ENCODE measurements around the gene GLCE.
"Not testable (repeated sequence)": the region's sequence is repeated elsewhere in the genome, so short reads cannot be mapped to it uniquely, and the experiment has no call there.

GLCE gene

DNA sequence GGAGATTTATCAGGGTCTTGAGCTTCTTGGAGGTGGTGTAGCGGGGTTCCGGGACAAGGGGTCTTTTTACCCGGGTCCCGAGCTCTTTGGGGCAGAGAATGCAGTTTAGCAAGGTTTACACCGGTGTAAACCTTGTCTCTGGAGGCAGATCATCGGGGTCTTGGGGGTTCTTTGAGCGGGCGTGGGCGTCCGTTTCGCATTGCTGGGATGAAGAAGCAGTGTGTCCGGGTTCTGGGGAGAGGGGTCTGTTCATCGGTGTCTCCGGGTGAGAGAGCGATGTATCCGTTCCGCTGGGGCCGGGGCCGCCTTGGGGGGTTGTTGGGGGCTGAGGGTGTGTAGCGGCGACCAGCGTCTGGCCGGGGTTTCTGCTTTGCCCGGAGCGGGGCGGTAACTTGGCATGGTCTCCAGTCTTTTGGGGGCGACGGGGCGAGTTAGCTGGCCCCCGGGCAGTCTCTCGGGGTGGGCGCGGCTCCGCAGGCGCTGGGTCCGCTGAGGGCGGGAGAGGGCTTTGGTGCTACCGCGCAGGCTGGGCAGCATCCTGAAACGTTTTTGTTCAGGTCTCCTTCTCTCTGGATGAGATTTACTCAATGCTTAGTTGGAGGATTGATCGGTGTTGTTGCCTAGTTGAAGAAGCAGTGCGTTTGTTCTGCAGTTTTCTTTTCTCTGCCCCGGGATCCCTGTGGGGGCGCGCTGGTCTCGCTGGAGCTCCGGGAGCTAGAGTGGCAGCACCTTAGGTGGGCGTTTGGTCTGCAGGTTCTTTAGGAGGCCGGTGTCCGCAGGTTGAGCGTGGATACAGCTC lies 843 bp downstream of the GLCE start:
- peak; percentile 35 for DNase-seq

DNA sequence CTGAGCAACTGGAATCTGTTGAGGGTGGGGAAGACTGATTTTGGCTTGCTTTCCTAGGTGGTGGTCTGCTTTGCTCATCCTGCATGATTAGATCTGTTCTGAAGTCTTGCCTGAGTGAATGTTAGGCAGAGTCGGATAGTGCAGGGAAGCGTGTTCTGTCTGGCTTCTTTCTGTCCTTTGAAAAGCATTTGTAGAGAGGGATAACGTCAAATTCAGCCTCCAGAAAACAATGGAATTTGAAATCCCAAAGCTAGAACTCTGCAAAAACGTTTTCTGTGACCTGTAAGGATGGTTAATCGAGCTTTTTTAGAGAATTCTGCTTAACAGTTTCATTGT lies 1.4 kb downstream of the GLCE start:
- DNase-seq = no peak

DNA sequence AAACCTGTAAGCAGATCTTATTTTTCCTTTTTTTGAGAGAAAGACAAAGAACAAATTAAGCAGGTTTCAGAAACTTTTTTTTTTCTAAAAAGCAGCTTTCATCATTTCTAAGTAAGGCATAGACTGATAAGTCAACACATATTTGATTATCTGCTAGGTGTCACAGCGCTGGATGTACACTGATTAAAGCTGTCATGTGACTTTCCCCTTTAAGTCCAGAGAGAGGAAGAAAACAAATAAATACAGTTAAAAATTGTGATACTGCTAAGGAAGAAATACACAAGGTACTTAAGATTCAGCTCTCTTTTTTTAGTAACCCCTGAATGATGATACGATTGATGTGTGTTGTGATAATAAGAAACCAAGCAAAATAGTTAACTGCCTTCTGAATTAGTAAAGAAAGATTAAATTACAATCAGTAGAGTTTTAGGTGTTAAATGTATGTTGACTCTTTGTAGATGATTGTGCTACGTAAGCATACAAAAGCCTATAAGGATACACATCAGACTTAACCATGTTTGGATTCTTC lies 2.8 kb downstream of the GLCE start:
- no peak for DNase-seq

DNA sequence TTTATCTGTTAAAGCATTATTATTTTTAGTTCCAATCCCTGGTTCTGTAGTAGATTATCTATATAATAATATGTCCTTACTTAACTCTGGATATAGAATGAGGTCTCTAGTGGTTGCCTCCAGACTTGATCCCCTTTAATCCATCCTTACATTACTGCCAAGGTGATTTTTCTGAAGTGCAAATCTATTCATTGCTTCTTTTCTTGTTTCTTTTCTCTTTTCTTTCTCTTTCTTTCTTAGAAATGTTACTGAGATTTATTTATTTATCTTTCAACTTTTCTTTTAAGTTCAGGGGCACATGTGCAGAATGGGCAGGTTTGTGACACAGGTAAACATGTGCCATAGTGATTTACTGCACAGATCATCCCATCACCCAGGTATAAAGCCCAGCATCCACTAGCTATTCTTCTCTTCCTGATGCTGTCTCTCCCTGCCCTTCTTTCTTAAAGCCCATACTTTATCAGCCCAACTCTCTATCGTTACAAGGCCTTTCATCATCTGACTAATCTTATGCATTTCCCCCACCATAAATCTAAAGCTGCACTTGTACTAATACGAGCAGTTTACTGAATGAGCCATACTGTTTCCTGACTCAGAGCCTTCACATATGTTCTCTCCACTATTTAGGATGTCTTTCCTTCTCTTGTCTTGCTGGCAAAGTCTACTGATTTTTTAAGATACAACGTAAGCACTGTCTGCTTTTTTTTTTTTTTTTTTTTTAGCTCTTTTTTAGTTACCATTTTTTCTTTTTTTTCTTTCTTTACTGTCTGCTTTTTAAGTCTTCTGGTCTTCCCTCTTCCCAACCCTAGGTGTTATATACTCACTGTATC lies 4.6 kb downstream of the GLCE start:
- no peak for DNase-seq

DNA sequence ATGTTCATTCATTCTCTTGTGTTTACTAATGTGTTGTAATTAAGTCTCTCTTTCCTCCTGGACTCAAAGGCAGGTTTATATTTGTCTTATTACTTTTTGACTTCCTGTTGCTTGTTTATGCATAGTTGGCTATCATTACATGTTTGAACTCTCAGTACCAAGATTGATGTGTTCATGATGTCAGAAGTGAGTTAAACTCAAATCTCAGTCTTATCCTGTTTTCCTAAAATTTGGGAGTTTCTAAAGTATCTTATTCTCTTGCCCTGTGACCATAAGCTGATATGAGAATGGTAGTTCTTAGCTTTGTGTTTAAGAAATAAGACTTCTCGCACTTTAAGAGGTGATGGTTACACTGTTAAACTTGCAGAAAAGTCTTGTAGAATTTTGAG lies 5.2 kb downstream of the GLCE start:
- no peak for DNase-seq

DNA sequence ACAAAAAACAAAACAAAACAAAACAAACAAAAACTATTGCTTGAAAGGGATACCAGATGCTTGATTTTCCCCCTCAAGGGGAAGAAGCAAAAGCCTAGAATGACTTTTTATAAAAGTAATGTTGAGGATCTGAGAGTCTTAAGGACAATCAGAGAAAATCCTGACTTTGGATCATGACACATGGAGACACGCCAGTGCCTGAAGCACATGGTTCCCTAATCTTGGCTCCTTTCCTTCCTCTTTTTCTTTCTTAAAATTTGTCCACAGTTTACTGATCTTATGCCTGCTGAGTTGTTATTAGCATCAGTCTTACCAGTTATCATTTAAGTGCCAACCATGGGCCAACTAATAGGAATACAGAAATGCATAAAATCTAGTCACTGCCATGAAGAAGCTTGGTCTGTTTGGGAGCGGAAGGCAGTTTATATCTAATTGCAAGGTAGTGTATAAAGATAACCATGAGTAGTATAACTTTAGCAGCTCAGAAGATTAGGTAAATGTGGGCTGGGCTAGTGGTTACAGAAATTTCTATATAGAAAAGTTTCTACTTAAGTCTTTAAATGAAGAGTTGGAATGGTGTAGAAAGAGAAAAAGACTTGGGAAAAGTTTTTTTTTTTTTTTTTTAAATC lies 6.9 kb downstream of the GLCE start:
- no peak for DNase-seq

DNA sequence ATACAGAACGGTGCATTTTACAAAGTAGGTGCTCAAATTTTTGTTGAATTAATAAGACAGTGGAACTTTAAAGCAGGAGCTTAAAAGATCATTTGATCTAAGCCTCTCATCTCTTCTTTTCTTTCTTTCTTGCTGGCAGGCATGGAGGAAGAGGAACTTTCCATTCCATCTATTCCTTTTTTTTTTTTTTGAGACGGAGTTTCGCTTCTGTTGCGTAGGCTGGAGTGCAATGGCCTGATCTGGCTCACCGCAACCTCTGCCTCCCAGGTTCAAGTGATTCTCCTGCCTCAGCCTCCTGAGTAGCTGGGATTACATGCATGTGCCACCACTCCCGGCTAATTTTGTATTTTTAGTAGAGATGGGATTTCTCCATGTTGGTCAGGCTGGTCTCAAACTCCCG lies 7.9 kb downstream of the GLCE start:
- DNase-seq = not testable (repeated sequence)

DNA sequence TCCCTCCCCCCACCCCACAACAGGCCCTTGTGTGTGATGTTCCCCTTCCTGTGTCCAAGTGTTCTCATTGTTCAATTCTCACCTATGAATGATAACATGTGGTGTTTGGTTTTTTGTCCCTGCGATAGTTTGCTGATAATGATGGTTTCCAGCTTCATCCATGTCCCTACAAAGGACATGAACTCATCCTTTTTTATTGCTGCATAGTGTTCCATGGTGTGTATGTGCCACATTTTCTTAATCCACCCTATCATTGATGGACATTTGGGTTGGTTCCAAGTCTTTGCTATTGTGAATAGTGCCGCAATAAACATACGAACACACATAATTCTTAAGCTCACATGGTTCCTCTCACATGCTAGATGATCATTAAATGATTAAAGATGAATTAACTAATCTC lies 9.1 kb downstream of the GLCE start:
- not testable (repeated sequence) for DNase-seq

DNA sequence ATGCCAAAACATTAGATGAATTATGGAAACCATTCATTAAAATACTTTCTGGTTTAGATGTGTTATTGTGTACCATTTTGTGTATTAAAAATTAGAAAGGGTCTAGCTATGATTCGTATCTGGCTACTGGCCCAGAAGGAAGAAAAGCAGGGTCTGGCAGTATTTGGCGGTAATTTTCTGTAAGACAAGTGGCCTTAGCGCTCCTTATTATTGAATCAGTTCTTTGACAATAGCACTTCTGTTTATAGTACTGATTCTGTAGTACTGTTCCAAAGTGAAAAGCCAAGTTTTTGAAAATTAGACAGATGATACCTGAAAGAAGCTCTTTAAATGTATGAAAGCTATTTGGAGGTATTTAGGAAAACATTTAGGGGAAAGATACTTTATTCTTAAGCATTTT lies 10.2 kb downstream of the GLCE start:
- peak; percentile 12 for DNase-seq

DNA sequence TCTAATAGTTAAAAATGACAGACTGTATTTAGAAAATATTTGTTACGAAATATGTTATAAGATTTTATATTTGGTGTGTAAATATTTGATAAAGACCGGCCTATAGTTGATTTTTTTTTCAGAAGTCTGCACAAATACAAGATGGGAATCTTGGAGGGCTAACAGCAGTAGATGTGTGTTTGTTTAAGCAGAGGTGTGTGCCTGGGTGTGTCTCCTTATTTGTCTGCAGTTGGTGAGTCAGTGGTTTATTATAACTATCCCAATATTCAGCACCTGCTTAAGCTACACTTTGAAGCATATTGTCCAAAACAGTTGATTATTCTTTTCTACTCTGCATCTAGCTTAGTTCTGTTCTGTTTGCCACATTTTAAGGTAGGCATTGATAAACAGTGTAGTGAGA lies 12.4 kb downstream of the GLCE start:
- no peak for DNase-seq

DNA sequence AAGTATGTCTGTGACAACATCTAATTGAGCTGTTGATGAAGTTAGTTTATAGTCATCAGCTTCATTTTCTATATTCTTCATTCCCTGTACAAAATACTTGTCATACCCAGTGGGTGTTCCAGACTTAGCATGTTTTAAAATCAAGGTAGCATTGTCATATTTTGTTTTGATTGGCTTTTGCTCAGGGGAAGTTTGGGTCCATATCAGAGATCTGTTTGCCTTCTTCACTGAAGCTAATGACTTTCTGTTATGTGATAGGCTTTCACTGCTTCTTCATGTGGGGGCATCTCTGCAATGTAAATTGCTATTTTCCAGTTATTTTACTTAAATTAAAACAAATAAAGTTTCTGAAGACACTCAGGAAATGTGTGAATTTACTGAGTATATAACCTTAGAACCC lies 15.1 kb downstream of the GLCE start:
- no peak for DNase-seq

DNA sequence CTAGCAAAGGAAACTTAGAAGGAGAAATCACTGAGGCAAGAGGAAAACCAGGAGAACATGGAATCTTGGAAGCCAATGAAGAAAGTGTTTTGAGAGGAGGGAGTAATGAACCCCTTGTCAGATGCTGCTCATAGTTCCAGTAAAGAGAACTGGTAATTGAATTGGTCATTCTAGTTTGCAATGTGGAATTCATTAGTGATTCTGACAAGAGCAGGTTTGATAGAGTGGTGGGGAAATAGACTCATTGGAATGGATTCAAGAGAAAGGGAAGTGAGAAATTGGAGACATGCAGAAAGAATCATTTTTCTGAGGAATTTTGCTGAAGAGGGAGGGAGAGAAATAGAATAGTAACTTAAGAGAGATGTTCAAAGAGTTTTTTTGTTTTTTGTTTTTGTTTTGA lies 21.0 kb downstream of the GLCE start:
- DNase-seq = no peak

DNA sequence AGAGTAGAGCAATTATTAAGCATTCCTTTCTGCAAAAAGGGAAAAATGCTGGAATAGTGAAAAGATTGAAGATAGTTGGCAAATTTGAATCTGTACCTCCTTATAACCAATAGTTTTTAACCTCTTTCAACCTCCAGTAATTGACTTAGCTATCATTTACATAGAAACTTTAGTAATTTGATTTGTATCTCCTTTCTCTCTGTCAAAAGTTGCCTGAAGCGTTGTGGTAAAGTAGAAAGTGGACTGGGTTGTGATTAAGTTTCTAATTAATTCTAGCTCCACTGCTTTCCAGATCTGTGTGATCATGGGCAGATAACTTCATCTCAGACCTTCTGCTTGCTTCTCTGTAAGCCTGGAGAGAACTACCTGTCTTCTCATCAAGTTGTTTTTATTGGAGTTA lies 24.8 kb downstream of the GLCE start:
- DNase-seq = no peak

DNA sequence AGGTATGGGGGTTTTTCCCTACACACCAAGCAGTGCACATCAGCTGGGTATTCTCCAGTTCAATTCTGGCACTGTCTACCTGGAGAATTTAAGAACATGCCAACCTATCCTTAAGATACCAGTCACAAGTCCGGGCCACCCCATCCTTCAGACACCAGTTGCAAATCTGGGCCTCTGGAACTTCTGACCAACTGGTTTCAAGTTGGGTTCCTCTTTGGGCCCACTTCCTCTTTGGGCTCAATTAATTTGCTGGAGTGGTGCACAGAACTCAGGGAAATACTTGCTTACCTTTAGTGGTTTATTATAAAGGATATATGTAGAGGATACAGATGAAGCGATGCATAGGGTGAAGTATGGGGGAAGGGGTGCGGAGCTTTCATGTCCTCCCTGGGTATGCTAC lies 25.3 kb downstream of the GLCE start:
- no peak for DNase-seq

DNA sequence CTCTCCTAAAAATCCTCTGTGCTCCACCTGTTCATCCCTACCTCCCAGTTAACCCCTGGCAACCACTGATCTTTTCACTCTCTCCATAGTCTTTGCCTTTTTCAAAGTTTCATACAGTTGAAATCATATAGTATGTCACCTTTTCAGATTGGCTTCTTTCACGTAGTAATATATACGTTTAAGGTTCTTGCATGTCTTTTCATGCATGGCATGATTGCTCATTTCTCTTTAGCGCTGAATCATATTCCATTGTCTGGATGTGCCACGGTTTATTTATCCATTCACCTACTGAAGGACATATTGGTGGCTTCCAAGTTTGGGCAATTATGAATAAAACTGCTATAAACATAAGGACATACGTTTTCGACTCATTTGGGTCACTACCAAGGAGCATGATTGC lies 28.7 kb downstream of the GLCE start:
- no peak for DNase-seq

DNA sequence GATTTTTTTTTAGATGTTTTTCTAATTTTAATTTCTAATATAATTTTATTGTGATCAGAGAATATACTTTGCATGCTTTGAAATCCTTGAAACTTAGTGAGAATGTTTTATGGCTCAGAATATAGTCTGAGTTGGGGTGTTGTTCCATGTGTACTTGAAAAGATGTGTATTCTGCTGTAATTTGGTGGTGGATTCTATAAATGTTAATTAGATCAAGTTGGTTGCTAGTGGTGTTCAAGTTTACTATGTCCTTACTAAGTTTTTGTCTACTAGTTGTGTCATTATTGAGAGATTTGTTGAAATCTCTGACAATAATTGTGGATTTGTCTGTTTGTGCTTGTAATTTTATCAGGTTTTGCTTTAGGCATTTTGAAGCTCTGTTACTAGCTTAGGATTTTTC lies 29.7 kb downstream of the GLCE start:
- no peak for DNase-seq

DNA sequence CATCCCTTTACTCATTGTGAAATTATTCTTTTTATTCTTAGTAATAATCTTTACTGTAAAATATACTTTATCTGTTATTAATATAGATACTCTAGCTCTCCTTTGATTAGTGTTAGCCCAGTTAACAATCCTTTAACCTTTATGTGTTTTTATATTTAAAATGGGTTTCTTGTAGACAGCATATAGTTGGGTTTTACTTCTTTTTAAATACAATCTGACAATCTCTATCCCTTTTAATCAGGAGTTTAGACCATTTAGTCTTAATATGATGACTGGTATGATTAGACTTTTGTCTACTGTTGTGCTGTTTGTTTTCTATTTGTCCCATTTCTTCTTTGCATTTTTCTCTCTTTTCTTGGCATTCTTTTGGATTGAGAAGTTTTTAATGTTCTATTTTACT lies 30.1 kb downstream of the GLCE start:
- no peak for DNase-seq

DNA sequence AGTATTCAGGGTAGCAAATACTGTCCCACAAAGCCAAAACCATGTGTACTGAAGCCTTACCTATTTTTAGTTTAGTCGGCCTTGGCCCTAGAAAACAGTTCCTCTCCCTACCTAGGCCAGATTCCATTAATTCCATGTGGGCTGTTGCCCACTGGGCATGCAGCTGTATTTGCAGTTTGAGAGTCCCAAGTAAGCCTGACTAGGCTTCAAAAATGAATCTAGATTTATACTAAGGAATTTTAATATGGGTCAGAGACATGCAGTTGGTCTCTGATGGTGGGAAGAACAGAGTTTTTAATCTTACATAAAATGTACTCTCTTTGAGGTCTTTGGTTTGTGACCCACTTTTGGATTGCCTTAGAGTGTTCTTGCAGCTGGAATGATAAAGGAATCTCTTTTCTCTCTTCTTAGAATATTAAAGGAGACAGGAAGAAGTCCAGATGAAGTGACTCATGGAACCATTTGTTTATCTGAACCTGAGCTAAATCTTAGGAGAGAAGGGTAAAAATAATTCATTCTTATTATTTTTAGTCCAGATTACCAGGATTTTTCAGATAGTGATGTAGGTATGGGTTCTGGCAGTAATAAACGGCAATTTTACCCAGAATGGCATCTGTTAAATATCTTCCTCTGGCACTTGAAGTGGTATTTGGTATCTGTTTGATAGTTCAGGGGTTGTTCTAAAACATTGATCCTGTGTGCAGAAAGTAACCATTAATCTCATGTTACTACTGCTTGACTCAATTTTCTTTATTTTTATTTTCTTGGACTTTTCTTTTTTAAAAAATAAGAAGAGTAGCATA lies 33.8 kb downstream of the GLCE start:
- DNase-seq = no peak

DNA sequence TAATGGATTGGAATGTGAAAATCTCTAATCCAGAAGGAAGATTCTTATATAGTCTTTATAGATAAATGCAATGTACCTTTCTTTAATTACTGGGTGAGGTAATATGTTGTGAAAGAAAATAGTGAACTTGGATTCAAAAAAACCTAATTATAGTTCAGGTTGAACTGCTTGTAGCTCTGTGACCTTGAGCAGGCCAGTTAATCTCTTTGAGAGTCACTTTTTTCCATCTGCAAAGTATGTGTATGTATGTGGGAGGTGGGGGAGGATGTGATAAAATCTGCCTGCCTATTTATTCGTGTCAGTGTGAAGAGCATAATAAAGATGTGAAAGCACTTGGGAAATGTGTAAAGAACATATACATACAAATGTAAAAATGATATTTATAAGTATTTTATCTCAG lies 34.4 kb downstream of the GLCE start:
- no peak for DNase-seq

DNA sequence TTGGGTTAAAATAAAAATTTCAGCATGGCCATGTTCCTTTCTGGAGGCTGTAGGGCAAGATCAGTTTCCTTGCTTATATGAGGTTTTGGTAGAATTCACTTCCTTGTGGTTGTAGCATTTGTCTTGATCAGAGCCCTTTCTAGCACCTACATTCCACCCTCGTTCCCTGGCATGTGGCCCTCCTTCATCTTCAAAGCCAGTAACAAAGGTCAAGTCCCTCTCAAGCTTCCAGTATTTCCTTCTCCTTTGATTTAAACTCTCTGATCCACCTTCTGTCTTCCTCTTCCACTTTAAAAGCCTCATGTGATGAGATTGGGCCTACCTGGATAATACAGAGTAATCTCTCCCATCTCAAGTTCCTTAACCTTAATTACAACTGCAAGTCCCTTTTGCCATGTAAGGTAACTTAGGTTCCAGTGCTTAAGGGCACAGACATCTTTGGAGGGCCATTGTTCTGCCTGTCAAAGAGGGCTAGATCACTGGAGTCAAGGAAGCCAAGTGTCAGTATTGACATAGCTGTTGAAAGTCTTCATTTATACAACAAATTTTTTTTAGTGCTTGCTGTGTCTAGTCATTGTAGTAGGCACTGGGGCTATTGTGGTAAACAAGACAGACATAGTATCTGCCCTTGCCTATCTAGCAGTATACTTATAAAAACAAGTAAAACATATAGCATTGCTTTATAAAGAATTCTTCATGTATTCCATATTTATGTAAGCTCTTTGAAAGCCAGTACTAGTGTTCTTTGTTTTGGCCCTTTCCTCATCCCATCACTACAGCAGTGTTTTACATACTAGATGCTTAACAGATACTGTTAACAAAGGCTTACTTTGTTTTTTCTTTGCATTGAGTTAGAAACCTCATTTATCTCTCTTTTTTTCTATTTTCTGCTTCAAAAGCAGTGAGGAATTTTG lies 40.7 kb downstream of the GLCE start:
- no peak for DNase-seq

DNA sequence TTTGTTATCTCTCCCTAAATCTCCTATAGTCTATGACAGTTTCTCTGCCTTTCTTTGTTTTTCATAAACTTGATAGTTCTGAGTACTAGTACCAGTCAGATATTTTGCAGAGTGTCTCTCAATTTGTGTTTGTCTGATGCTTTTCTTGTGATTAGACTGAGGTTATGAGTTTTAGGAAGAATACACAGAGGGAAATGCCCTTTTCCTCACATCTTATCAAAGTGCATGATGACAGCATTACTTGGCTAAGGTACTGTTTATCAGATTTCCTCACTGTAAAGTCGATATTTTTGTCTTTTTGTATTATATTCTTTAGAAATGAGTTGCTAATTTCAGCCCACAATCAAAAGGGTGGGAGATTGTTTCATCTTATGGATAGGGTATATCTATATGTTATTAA lies 45.6 kb downstream of the GLCE start:
- no peak for DNase-seq

DNA sequence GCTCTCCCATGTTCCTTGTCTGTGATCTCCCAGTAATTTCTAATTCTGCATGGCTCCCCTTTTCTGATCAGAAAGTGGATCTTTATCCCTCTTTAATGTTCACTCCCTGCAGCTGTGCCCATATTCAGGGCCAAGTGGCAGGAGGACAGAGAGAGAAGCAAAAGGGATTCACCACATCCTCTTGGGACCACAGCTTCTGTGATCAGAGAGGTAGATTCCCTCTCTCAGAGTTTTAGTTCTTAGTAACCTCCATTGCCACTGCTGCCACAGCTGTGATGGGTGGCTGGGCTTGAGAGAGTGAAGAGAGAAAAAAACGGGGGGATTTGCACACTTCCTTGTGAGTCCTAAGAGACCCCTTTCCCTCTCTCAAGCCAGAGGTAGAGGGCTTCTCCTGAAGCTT lies 49.2 kb downstream of the GLCE start:
- no peak for DNase-seq

Data from NCI-H1092 treated with DMSO at 0.1 percent for 48 hours (cell line).